Kidney capillary endothelial cell (primary cell): ENCODE data around the gene EXOC8.

ENCODE experiments used
- DNase-seq: peaks from one replicate; pipeline ENCODE4 v3.0.0-alpha.2; 2018; ENCODE audit warnings: low spot score

Gene EXOC8

GRCh38 chr1:231337472-231338269 is at the start of gene EXOC8:
EXOC8 (minus strand) TSS chr1:231337852; CDS start chr1:231337745, 107 bp downstream.
- DNase-seq = peak; percentile 98

- DNase-seq = no peak
Measured at GRCh38 chr1:231386466-231386865, 48.8 kb upstream of the EXOC8 start.

GRCh38 chr1:231385416-231385748 is 47.7 kb upstream of the EXOC8 start:
- no peak for DNase-seq

GRCh38 chr1:231384696-231385415 is 47.2 kb upstream of the EXOC8 start:
- no peak for DNase-seq

- no peak for DNase-seq
Measured at GRCh38 chr1:231383159-231383860, 45.7 kb upstream of the EXOC8 start.

- DNase-seq = no peak
Measured at GRCh38 chr1:231382426-231382825, 44.8 kb upstream of the EXOC8 start.

GRCh38 chr1:231381729-231382128 is 44.1 kb upstream of the EXOC8 start:
- no peak for DNase-seq

GRCh38 chr1:231376875-231377549 is 39.4 kb upstream of the EXOC8 start:
- no peak for DNase-seq

- DNase-seq = peak; percentile 48
Measured at GRCh38 chr1:231376101-231376500, 38.4 kb upstream of the EXOC8 start.

- no peak for DNase-seq
Measured at GRCh38 chr1:231374394-231374793, 36.7 kb upstream of the EXOC8 start.

GRCh38 chr1:231372501-231372900 is 34.8 kb upstream of the EXOC8 start:
- no peak for DNase-seq

GRCh38 chr1:231369282-231369681 is 31.6 kb upstream of the EXOC8 start:
- DNase-seq = no peak

- DNase-seq = no peak
Measured at GRCh38 chr1:231364192-231364591, 26.5 kb upstream of the EXOC8 start.

- DNase-seq = no peak
Measured at GRCh38 chr1:231363624-231364023, 26.0 kb upstream of the EXOC8 start.

GRCh38 chr1:231362325-231362724 is 24.7 kb upstream of the EXOC8 start:
- DNase-seq = no peak

- no peak for DNase-seq
Measured at GRCh38 chr1:231359113-231359512, 21.5 kb upstream of the EXOC8 start.

GRCh38 chr1:231357831-231358354 is 20.2 kb upstream of the EXOC8 start:
- DNase-seq = peak; percentile 79

GRCh38 chr1:231357187-231357772 is 19.6 kb upstream of the EXOC8 start:
- DNase-seq = no peak

- no peak for DNase-seq
Measured at GRCh38 chr1:231355171-231355570, 17.5 kb upstream of the EXOC8 start.

- DNase-seq = no peak
Measured at GRCh38 chr1:231354330-231355020, 16.8 kb upstream of the EXOC8 start.

- DNase-seq = no peak
Measured at GRCh38 chr1:231353086-231353485, 15.4 kb upstream of the EXOC8 start.
